Renal cortical epithelial cell (primary cell): ENCODE measurements around the gene GPHN. TPM values are rescaled to one million over a fixed set of nuclear protein-coding genes. Genes with fewer than 3 reads are reported as not detected.
"Not testable (repeated sequence)": the region's sequence is repeated elsewhere in the genome, so short reads cannot be mapped to it uniquely, and the experiment has no call there.

Source experiments
- DNase-seq: peaks from one replicate; pipeline ENCODE4 v3.0.0-alpha.2; 2011; ENCODE audit warnings: low read depth
- total RNA-seq: library from RNA; depleted of rRNA; stranded (reverse); fragments of >200 nt; gene quantifications from 2 replicates; pipeline ENCODE4 v1.2.3, GENCODE V29; 2014

GPHN gene
- total RNA-seq, 1 donor from 2014 or later: 38.7 TPM

GRCh38 chr14:66790101-66790500, 282.2 kb downstream of the GPHN start:
- no peak for DNase-seq

- no peak for DNase-seq
Measured at GRCh38 chr14:66802962-66803361, 295.0 kb downstream of the GPHN start.

DNA sequence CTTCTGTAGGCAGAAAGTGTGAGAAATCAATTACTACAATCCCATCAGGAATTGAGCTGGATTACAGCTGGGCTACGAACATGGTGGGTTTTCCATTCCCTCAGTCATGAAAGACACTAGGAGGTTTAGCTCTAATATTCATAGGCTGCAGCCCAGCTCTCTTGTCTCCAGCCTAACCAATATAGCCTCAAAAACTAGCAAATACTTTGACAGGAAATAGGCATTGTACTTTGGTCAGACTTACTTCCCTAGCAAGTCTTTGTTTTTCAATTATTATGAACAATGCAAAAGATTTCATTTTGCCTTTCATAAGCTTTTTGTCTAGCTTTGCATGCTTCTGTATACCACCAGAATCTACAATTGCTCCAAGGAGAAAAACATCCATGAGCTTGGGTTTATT, 296.2 kb downstream of the GPHN start:
- DNase-seq: no peak

DNA sequence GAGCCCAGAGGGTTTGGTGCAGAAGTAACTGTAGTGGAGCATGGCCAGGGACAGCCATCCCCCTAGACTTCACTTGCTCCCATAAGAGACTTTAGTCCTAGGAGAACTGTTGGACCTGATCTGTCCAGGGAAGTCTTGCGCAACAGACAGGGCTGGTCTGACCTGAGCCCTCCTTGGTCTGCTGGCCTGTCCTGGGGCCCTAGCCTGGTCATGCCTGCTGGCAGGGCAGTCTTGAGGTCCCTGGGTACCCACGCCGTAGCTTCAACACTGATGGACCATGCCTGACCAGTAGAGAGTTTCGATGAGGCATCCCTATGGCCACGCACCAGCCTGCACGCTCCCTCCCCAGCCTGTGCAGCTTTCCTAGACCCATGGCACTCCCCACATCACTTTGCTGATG, 305.7 kb downstream of the GPHN start:
- DNase-seq: no peak

GRCh38 chr14:66815687-66816086, 307.7 kb downstream of the GPHN start:
- no peak for DNase-seq

DNA sequence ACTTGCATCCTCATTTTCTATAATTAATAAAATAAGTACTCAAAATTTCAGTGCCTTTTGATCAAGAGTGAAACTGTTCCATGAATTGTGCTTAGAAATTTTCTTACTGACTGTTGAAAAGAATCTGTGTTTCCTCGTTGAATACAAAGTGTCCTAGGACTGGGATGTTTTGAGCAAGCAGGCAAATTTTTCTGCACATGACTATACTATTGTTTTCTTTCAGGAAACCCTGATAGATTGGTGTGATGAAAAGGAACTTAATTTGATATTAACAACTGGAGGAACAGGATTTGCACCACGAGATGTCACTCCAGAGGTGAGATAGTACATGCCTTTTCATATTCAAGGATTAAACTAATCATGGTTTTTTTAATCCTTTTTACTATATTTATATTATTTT, 316.3 kb downstream of the GPHN start:
- no peak for DNase-seq

DNA sequence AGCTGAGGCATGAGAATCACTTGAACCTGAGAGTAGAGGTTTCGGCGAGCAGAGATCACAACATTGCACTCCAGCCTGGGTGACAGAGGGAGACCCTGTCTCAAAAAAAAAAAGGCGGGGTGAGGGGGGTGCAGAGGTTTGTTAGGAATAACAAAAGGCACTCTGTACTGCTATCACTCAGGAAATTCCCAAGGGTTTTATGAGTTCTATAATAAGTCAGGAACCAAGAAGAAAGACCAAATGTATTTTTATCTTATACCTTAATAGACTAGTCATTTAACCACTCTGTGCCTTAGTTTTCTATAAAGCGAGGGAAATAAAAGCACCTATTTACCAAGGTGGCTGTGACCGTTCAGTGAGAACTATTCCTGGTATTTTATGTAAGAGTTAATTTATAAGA, 319.2 kb downstream of the GPHN start:
- DNase-seq: no peak

GRCh38 chr14:66831173-66831572, 323.2 kb downstream of the GPHN start:
- DNase-seq: no peak

DNA sequence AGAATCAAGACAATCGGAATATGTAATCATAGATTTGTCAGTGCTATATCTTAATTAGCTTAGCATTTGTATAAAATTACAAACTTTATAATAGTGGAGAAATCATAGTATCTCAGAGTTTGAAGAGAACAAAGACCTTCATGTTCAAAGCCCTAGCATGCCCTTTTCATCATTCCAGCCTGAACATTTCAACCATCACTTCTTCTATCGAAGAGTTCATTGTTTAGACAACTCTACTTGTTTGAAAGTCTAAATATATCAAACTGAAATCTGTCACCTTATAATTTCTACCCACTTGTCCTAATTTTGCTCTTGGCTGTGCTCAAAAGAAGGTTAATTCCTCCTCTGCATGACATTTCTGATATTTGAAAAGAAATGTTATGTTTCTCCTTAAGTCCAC, 325.9 kb downstream of the GPHN start:
- no peak for DNase-seq

DNA sequence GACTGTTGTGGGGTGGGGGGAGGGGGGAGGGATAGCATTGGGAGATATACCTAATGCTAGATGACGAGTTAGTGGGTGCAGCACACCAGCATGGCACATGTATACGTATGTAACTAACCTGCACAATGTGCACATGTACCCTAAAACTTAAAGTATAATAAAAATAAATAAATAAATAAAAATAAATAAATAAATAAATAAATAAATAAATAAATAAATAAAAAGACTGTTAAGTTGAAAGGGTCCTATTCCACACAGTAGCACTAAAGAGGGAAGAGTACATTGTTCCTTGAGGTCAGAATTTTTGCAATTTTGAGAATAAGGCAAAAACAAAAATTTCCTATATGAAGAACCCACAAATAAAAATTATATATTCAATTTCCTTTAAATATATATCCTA, 329.5 kb downstream of the GPHN start:
- not testable (repeated sequence) for DNase-seq

DNA sequence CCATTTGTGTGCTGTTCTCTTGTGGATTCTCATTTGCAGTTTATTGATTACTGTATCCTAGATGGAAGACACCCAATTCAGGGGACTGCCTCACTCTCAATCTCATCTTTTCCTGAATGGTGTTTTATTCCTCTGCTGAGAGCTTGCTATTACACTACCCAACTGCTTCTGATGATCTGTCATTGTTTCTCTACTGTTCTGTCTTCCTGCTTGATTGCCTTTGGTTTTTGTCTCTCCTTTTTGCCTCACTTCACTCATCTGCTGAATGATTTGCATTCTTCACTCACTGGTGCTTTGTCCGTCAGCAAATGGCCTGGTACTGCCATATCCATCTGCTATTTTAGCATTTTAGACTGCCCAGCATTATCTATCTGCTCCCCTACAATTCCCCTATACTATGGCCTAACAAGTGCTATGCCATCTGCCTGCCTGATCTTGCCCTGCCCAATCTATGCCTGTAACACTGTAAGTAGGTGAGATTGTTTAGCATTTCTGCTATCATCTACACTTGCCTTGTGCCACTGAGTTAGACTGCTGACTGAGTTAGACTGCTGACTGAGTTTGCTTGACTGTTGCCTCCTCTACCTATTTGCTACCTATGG, 335.1 kb downstream of the GPHN start:
- no peak for DNase-seq

- no peak for DNase-seq
Measured at GRCh38 chr14:66850258-66850888, 342.4 kb downstream of the GPHN start.

DNA sequence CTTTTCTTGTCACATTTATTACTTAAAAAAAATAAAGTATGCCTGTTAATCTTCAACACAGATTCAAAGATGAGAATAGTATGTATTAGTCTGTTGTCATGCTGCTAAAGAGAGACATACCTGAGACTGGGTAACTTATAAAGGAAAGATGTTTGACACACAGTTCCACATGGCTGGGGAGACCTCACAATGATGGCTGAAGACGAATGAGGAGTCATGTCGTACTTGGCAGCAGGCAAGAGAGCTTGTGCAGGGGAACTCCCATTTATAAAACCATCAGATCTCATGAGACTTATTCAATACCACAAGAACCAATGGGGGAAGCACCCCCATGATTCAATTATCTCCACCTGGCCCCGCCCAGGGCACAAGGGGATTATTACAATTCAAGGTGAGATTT, 345.4 kb downstream of the GPHN start:
- no peak for DNase-seq

DNA sequence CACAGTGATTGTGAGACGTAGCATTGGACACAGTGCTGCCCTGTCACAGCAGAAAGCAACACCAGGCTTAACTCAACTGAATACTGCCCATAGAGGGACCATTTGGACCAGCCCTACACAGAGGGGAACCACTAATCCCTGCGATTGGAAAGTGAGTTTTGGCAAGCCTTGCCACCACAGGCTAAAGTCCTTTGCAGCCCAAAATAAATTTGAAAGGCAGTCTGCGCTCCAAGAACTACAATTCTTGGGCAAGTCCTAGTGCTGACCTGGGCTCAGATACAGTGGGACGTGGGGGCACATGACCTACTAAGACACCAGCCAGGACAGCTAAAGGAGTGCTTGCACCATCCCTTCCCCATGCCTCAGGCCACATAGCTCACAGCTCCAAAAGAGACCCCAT, 349.9 kb downstream of the GPHN start:
- no peak for DNase-seq

- DNase-seq: no peak
Measured at GRCh38 chr14:66859063-66859671, 351.2 kb downstream of the GPHN start.

DNA sequence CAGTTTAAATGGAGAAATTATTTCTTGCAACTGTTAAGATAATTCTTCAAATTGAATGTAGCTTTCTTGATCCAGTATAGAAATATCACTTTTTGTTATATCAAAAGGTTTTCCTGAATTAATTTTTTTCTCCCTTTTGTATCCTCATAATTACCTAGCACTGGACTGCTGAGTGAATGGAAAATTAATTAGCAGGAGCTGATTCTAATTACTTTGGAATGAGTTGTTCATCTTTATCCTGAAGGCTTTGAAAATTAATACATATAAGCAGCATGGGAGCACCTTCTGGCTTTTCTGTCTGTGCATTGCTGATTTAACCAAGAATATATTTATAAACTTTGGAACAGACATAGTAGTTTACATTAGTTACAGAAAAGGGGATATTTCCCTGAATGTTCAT, 373.6 kb downstream of the GPHN start:
- DNase-seq: no peak

DNA sequence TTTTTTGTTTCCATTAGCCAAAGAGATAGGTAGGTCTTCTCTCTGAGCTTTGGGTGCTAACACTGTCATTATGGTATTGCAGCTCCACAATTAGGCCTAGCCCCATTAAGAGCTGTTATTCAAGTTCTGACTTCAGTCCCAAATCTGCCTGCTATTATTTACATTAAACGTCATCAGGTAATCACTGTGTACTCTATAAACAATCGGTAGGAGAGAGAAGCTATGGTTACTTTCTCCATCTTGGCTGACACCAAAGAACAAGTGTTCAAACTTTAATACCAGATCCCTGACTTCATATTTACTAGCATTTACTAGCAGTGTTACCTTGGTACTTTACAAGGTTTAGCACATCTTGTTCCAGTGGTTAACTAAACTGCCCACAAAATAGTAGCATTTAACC, 376.2 kb downstream of the GPHN start:
- no peak for DNase-seq

- no peak for DNase-seq
Measured at GRCh38 chr14:66900719-66901118, 392.8 kb downstream of the GPHN start.

DNA sequence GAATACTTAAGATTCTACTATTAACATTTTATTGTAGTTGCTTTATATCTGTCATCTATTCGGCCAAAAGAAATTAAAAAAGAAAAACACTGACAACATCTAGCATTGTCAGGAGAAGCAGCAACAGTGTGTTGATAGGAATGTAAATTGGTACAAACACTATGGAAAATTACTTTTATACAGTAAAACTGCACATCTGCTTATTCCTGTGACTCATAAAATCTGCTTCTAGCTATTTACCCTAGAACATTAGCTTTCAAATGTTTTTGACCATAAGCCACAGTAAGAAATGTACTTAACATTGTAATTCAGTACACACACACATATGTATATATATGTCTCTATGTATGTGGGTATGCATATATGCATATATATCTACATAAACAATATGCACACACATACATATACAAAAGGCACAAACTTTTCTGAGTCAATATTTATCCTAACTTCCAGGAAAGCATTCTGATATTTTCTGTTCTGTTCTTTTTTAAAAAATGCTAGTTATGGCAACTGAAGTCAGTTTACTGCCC, 402.4 kb downstream of the GPHN start:
- DNase-seq: peak; percentile 6

GRCh38 chr14:66916421-66916820, 408.5 kb downstream of the GPHN start:
- no peak for DNase-seq

DNA sequence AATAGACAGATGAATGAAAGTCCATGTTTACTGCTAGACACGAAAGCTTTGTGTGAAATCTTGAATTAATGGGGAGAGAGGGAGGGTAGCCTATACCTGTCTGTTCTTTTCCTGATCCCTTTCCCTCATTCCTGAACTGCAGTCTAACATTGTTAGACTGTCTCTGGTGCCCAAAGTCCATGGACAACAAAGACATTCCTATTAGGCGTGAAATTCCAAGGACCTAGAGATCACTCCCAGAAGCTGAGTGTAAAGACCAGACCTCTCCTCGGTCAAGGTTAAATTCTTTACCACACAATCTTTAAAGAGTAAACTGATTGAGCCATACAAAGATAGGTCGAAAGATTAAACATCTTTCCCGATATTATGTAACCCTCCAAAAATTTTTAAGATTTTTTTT, 410.6 kb downstream of the GPHN start:
- DNase-seq: no peak

- no peak for DNase-seq
Measured at GRCh38 chr14:66920196-66920595, 412.2 kb downstream of the GPHN start.

GRCh38 chr14:66923251-66923650, 415.3 kb downstream of the GPHN start:
- no peak for DNase-seq
